GM12865 (cell line): ENCODE measurements around the gene CFTR.
"Not testable (repeated sequence)": the region's sequence is repeated elsewhere in the genome, so short reads cannot be mapped to it uniquely, and the experiment has no call there.

ENCODE experiments used
- DNase-seq: peaks from one replicate; pipeline ENCODE4 v3.0.0; 2010; ENCODE audit warnings: low read depth
- H3K4me3 ChIP-seq: 2 replicates; pipeline ENCODE4 v1.5.1; 2011; ENCODE audit warnings: mild to moderate bottlenecking, low read depth, low read length, control low read depth
- TF ChIP-seq, protein P1 (sequence below): IDR thresholded peaks from 2 replicates; pipeline ENCODE4 v1.5.1; 2011; ENCODE audit warnings: low read length, control low read depth, low read depth, inconsistent platforms; ENCODE audit not compliant: insufficient read depth; ENCODE audit errors: missing control alignments

The CFTR gene

DNA sequence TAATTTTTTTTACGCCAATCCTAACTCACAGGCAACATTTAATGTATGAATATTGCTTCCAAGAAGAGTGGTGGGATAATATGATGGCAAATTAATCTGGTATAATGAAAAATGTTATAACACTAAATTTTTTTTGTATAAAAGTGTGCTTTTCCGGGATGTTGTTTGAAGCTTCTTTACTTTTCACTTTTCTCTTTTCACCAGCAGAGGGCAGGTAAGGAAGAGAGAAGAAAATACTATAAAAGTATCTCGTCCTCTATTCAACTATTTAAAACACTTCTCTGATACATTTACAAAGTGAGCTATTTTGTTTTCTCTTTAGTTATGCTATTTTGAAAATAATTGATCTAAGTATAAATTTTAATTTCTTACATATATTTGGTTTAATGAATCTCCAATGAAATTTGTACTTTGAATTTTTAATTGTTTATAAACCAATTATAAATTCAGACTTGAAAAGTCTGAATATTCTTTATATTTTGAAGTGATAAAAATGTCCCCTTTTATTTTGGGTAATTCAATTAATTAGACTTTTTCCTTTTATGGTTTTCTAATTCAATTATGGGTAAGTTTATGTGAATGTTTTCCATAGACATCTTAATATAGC lies 20.7 kb upstream of the CFTR start:
- TF ChIP-seq, protein P1, sequence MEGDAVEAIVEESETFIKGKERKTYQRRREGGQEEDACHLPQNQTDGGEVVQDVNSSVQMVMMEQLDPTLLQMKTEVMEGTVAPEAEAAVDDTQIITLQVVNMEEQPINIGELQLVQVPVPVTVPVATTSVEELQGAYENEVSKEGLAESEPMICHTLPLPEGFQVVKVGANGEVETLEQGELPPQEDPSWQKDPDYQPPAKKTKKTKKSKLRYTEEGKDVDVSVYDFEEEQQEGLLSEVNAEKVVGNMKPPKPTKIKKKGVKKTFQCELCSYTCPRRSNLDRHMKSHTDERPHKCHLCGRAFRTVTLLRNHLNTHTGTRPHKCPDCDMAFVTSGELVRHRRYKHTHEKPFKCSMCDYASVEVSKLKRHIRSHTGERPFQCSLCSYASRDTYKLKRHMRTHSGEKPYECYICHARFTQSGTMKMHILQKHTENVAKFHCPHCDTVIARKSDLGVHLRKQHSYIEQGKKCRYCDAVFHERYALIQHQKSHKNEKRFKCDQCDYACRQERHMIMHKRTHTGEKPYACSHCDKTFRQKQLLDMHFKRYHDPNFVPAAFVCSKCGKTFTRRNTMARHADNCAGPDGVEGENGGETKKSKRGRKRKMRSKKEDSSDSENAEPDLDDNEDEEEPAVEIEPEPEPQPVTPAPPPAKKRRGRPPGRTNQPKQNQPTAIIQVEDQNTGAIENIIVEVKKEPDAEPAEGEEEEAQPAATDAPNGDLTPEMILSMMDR, result peak; percentile 51
- DNase-seq, result peak; percentile 24
- H3K4me3 ChIP-seq, result no peak overlapping the region

DNA sequence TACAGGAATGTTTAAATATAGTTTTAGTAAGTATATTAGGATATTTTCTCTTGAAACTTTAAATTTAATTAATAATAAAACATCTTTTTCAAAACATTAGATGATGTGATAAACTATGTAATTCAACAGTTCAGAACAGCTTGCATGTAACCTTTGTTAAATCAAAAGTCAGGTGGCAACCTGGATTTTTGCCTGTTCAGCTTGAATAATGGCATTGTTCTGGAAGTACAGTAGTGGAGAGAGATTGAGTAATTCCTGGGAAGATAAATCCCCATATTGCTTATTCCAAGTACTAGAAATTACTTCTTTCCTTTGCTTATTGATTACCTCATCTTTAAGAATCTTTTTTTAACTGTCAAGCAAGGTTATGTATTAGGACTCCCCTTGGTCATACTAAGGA lies 20.1 kb upstream of the CFTR start:
- H3K4me3 ChIP-seq, result no peak overlapping the region
- TF ChIP-seq, protein P1, result no peak
- no peak for DNase-seq

DNA sequence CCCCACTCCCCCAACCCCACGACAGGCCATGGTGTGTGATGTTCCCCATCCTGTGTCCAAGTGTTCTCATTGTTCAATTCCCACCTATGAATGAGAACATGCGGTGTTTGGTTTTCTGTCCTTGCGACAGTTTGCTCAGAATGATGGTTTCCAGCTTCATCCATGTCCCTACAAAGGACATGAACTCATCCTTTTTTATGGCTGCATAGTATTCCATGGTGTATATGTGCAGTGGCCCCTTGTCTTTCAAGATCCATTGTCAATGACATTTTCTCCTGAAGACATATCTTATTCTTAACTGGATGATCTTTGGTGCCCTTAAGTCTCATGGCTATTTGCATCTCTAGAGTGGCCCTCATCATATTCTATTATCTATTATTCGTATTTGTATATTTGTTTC lies 19.0 kb upstream of the CFTR start:
- DNase-seq, H3K4me3 ChIP-seq: not testable (repeated sequence)

DNA sequence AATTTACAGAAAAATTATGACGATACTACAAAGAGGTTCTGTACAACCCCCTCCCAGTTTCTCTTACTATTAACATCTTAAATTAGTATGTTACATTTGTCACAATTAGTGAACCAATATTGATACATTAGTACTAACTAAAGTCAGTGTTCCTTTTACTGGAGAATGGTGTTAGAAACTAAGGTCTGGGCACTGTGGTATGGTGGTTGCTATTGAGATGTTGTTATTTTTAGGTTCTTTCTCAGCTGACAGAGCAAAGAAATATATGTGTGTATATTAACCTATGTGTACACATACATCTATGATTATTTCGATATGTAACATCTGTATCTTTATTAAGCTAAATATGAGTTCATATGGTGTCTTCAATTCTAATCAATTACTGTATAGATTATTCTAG lies 11.7 kb upstream of the CFTR start:
- H3K4me3 ChIP-seq, result no peak overlapping the region
- TF ChIP-seq, protein P1, result no peak
- no peak for DNase-seq

DNA sequence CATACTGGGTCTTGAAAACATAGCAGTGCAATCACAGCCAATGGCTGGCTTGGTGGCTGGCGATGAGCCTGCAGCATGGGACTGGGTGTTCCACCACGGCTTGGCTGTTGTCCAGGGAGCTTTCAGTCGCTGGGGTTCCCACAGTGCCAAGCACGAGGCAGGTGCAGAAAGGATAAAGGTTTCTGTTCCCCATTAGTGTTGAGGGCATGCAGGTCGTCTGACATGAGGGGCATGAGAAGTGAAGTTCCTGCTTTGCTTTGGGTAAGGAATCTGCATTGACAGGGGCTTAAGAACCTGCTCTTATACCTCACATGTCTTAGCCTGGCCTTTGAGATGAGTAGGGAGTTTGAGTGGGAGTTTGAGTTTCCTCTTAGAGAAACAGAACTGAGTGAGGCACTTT lies 9.0 kb upstream of the CFTR start:
- TF ChIP-seq, protein P1, result no peak
- peak; percentile 28 for DNase-seq
- H3K4me3 ChIP-seq, result no peak overlapping the region

DNA sequence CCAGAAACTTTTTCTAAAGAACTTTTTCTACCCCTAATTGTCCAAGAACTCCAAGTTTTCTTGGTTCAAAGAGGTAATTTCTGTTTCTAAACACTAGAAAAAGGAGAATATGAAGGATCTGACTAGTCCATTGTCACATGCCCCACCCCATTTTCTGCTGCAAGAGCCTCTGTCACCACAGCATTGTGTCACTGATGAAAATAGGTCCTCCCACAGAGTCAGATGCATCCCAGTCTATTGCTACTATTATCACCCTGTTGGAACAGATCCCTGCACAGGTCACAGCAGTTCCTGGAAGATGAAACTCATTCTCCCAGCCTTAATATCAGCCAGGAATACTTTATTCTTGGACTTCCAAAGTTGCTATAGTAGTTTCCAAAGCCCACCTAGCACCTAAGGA lies 7.5 kb upstream of the CFTR start:
- no peak for DNase-seq
- no peak overlapping the region for H3K4me3 ChIP-seq
- TF ChIP-seq, protein P1, result no peak

DNA sequence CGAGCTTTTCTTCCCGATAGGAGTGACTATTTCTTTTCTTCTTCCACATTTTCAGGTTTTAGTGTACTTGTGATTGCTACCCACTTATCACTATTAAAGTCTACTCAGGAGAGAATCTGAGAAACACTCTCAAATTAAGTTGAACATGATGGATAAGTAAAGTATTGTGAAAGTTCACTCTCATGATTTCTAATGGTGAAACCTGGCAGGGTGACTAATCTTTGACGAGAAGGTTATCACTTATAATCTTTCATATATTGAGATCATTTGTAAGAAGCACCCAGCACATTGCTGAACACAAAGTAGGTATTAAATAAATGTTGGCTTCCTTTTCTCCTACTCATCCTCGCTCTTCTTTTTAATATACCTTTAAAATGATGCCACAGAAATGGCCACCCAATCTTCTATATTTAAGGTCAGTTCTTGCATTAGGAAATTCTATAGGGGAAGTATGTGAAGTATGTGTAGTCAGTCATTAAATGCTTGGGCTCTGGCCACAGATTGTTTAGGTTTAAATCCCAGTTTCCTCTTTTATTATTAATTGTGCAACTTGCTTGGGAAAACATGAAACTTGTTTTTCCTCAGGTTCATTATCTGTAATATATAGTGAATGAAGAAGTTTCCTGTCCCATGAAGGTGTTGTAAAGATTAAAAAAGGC lies 3.1 kb upstream of the CFTR start:
- DNase-seq, result no peak

More for the DNA sequence above, 3.1 kb upstream of the CFTR start:
- H3K4me3 ChIP-seq, result no peak overlapping the region
- TF ChIP-seq, protein P1, result no peak
